Central memory CD8-positive, alpha-beta T cell (primary cell): ENCODE data around the gene LYRM1.

Experiments used
- ATAC-seq: fragments of 150-1000 bp; cut with Tn5 transposase; replicated peaks from 2 replicates; pipeline ENCODE4 v1.10.0; 2022; ENCODE audit warnings: mild to moderate bottlenecking, moderate FRiP score, moderate number of reproducible peaks; ENCODE audit not compliant: poor library complexity, severe bottlenecking; ENCODE audit errors: extremely low read depth
- DNase-seq, 2 donors: peaks; one replicate each; pipeline ENCODE4 v3.0.0; 2021; ENCODE audit warnings: low spot score in 2 of 2
- H3K27ac Mint-ChIP-seq: one replicate; pipeline ENCODE4 v1.8.0; 2022; ENCODE audit warnings: low read depth, mild to moderate bottlenecking, moderate library complexity, mixed read lengths
- H3K27me3 Mint-ChIP-seq: one replicate; pipeline ENCODE4 v1.8.0; 2022; ENCODE audit warnings: mixed read lengths
- H3K36me3 Mint-ChIP-seq: one replicate; pipeline ENCODE4 v1.8.0; 2022; ENCODE audit warnings: mild to moderate bottlenecking, moderate library complexity, mixed read lengths; ENCODE audit not compliant: insufficient read depth
- H3K4me1 Mint-ChIP-seq: one replicate; pipeline ENCODE4 v1.8.0; 2022; ENCODE audit warnings: mixed read lengths
- H3K4me3 Mint-ChIP-seq: one replicate; pipeline ENCODE4 v1.8.0; 2022; ENCODE audit warnings: mild to moderate bottlenecking, moderate library complexity, mixed read lengths
- H3K9me3 Mint-ChIP-seq: one replicate; pipeline ENCODE4 v1.8.0; 2022; ENCODE audit warnings: mixed read lengths

LYRM1 gene

GRCh38 chr16:20878682-20879147, 21.9 kb upstream of the LYRM1 start:
- Mint-ChIP-seq H3K9me3 (no peaks in the 10 kb centered on the region), H3K4me3 (no peak overlapping the region), H3K4me1 (peaks cover 35% of the 10 kb centered on the region), H3K36me3 (no peaks in the 10 kb centered on the region), H3K27me3 (no peaks in the 10 kb centered on the region), H3K27ac (no peak overlapping the region)
- DNase-seq = no peak
- ATAC-seq = no peak

DNA sequence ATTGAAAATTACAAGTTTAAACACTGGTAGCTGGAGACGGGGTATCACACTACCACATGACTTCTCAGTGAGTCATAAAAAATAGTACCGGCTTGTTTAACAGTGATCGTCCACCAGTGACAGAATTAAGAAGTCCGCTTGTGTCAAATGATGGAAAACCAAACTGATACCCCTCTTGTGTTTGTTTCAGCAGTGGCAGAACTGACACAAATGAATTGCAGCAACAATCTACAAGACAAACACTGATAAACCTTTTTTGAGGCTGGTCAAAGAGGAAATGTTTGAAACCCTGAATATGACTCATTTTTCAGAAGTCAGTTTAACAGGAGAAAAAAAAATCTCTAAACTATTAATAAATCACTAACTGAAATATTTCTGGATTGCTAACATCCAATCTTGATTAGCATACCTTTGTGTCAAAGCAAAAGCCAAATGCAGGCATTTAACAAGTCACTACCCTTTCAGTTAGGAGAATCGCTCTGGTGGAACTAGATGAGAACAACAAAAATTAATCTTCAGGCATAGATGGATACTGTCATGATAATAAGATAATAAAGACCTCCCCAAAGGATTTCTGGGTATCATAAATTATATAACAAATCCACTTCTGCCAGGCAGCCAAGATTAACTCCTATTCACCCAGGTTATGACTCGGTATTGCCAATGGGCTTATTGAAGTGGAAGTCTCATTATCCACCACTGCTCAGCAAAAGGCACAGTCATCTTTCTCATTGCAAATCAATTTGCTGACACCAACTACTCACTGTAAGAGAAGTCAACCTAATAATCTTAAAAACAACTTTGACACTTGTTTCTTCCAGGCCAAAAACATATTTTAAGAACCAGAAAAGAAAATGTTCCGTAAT, 21.2 kb upstream of the LYRM1 start:
- Mint-ChIP-seq H3K36me3 (no peaks in the 10 kb centered on the region), H3K27me3 (no peaks in the 10 kb centered on the region), H3K27ac (no peak overlapping the region), H3K4me1 (peaks cover 33% of the 10 kb centered on the region), H3K4me3 (no peak overlapping the region), H3K9me3 (no peaks in the 10 kb centered on the region)
- DNase-seq (no peak), ATAC-seq (no peak)

- Mint-ChIP-seq H3K9me3 (no peaks in the 10 kb centered on the region), H3K36me3 (no peaks in the 10 kb centered on the region), H3K4me3 (no peak overlapping the region), H3K4me1 (peaks cover 22% of the 10 kb centered on the region), H3K27ac (no peak overlapping the region), H3K27me3 (no peaks in the 10 kb centered on the region)
- DNase-seq (no peak), ATAC-seq (no peak)
Observed at GRCh38 chr16:20880867-20881502, 19.6 kb upstream of the LYRM1 start.

- Mint-ChIP-seq H3K4me3 (no peak overlapping the region), H3K27ac (no peak overlapping the region), H3K27me3 (no peaks in the 10 kb centered on the region), H3K9me3 (no peaks in the 10 kb centered on the region), H3K36me3 (no peaks in the 10 kb centered on the region), H3K4me1 (peaks cover 18% of the 10 kb centered on the region)
- ATAC-seq (no peak), DNase-seq (no peak)
Observed at GRCh38 chr16:20881503-20881878, 19.1 kb upstream of the LYRM1 start.

DNA sequence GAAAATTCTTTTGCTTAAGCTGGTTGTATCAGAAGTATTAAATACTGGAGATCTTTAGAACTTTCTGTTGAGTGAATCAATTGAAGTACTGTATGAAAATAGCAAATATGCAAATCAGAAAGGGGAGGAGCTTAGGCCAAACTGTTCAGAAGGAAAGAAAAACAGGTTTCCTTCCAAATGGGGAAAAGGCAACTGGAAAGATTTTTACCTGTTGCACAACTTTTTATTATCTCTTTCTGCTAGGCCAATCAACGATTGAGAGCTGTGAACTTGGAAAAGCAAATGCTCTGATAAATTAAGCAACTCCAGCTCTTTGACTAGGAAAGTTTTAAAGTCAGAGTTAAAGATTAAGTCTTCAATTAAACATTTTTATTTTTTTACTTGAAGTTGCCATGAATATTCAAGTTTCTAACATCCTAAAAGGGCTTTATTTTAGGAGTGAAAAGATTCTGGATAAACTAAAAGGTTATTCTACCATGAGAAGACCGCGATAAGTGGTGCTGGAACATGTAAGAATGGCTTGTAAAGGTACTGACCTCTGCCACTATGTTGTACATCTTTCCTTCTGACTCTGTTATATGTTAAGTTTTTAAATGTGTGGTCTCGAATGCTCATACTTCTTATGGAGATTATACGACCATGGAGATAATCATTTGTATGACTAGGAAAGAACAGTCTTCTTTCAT, 16.9 kb upstream of the LYRM1 start:
- ATAC-seq (no peak), DNase-seq (no peak)
- Mint-ChIP-seq H3K36me3 (peaks cover 1% of the 10 kb centered on the region), H3K27ac (no peak overlapping the region), H3K4me1 (peaks cover 16% of the 10 kb centered on the region), H3K9me3 (no peaks in the 10 kb centered on the region), H3K4me3 (no peak overlapping the region), H3K27me3 (no peaks in the 10 kb centered on the region)

DNA sequence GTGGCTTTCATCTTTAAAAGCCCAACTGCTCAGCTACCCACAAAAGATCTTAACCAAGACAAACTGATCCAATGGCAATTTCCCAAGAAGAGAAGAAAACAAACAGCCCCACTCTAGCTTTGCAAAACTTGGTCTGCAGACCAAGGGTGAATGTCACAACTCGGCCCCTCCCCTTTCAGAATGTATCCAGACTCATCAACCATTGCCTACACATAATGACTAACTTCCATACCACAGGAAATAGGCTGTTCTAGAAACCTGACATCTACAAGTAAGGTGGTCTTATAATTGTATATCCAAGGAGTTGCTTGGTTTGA, 16.4 kb upstream of the LYRM1 start:
- H3K36me3 Mint-ChIP-seq = peaks cover 1% of the 10 kb centered on the region
- no peaks in the 10 kb centered on the region for H3K9me3 Mint-ChIP-seq
- H3K4me3 Mint-ChIP-seq = no peak overlapping the region
- DNase-seq = no peak
- ATAC-seq = no peak
- peaks cover 16% of the 10 kb centered on the region for H3K4me1 Mint-ChIP-seq
- H3K27me3 Mint-ChIP-seq = no peaks in the 10 kb centered on the region
- no peak overlapping the region for H3K27ac Mint-ChIP-seq

- H3K27me3 Mint-ChIP-seq = no peaks in the 10 kb centered on the region
- no peak for DNase-seq
- no peaks in the 10 kb centered on the region for H3K9me3 Mint-ChIP-seq
- H3K27ac Mint-ChIP-seq = no peak overlapping the region
- no peak overlapping the region for H3K4me3 Mint-ChIP-seq
- H3K4me1 Mint-ChIP-seq = peaks cover 7% of the 10 kb centered on the region
- no peak for ATAC-seq
- peaks cover 1% of the 10 kb centered on the region for H3K36me3 Mint-ChIP-seq
Observed at GRCh38 chr16:20886320-20886719, 14.3 kb upstream of the LYRM1 start.

GRCh38 chr16:20887207-20887606, 13.4 kb upstream of the LYRM1 start:
- H3K4me1 Mint-ChIP-seq = peaks cover 12% of the 10 kb centered on the region
- no peak for ATAC-seq
- H3K27ac Mint-ChIP-seq = no peak overlapping the region
- no peaks in the 10 kb centered on the region for H3K9me3 Mint-ChIP-seq
- no peak overlapping the region for H3K4me3 Mint-ChIP-seq
- H3K36me3 Mint-ChIP-seq = peaks cover 5% of the 10 kb centered on the region
- H3K27me3 Mint-ChIP-seq = no peaks in the 10 kb centered on the region
- no peak for DNase-seq

- DNase-seq (no peak), ATAC-seq (no peak)
- Mint-ChIP-seq H3K36me3 (peaks cover 6% of the 10 kb centered on the region), H3K4me1 (peaks cover 7% of the 10 kb centered on the region), H3K9me3 (no peaks in the 10 kb centered on the region), H3K27me3 (no peaks in the 10 kb centered on the region), H3K27ac (no peak overlapping the region), H3K4me3 (no peak overlapping the region)
Observed at GRCh38 chr16:20889625-20890275, 10.8 kb upstream of the LYRM1 start.

- Mint-ChIP-seq H3K27me3 (no peaks in the 10 kb centered on the region), H3K9me3 (no peaks in the 10 kb centered on the region), H3K36me3 (peaks cover 10% of the 10 kb centered on the region), H3K27ac (no peak overlapping the region), H3K4me3 (no peak overlapping the region), H3K4me1 (peaks cover 25% of the 10 kb centered on the region)
- no peak for ATAC-seq
- DNase-seq = no peak
Observed at GRCh38 chr16:20894388-20894787, 6.2 kb upstream of the LYRM1 start.

- Mint-ChIP-seq H3K4me3 (no peak overlapping the region), H3K27ac (no peak overlapping the region), H3K36me3 (peaks cover 25% of the 10 kb centered on the region), H3K4me1 (peaks cover 47% of the 10 kb centered on the region), H3K9me3 (no peaks in the 10 kb centered on the region), H3K27me3 (no peaks in the 10 kb centered on the region)
- no peak for DNase-seq
- no peak for ATAC-seq
Observed at GRCh38 chr16:20897253-20897897, 3.2 kb upstream of the LYRM1 start.

- ATAC-seq = no peak
- H3K4me3 Mint-ChIP-seq = no peak overlapping the region
- no peak overlapping the region for H3K27ac Mint-ChIP-seq
- no peaks in the 10 kb centered on the region for H3K27me3 Mint-ChIP-seq
- no peaks in the 10 kb centered on the region for H3K9me3 Mint-ChIP-seq
- peaks cover 51% of the 10 kb centered on the region for H3K4me1 Mint-ChIP-seq
- DNase-seq = no peak
- H3K36me3 Mint-ChIP-seq = peaks cover 24% of the 10 kb centered on the region
Observed at GRCh38 chr16:20897922-20898321, 2.6 kb upstream of the LYRM1 start.
